ENCODE data around the gene ABHD17A.

The ABHD17A gene

DNA sequence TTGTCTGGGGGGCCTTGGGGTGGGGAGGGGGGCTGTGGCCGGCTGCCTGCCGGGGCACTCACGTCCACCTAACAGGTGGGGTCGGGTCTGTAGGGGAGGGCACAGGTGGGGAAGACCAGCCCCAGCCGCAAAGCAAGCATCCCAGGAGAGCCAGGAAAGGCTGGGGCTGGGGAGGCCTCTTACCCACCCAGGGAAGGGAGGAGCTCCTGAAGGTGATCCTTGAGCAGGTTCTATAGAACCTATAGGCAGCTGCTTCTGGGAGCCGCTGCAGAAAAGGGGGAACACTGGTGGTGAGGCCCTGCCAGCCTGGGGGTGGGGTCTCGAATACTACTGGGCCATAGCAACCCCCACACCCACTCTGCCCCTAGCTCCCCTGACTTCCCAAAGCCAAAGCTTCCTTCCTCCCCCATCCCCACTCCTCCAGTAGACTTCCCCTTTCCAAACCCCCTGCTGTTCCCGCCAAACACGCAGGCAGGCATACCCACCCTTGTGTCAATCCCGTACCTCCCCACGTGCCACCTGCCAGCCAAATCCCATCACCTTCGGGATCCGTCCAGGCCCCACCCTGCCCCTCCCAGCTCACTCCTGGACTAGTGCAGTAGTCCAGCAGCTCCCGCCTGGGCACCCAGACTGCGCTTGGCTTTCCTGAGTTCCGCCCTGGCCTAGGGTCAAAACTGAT lies 27.5 kb downstream of the ABHD17A start:
- DNase-seq: no peak
- Histone ChIP-seq H3K4me3 (ENCODE audit: low read length) (peak overlapping the region; percentile 75; the same call in 1 of the 2 replicates), H3K4me2 (ENCODE audit: low read depth, low read length) (peak overlapping the region; percentile 99), H3F3A (ENCODE audit: insufficient read depth, low read length) (peaks cover 41% of the 10 kb centered on the region), H3K9ac (ENCODE audit: low read length) (peak overlapping the region; percentile 80; the same call in 1 of the 2 replicates), H2AFZ (ENCODE audit: low read length) (no peak overlapping the region), H3K27me3 (replicated peaks; ENCODE audit: insufficient read depth, low read length) (no peaks in the 10 kb centered on the region), H3K9me3 (replicated peaks; ENCODE audit: insufficient read depth, low read length) (no peaks in the 10 kb centered on the region), H3K36me3 (replicated peaks; ENCODE audit: insufficient read depth, low read length) (no peaks in the 10 kb centered on the region), H3K4me1 (ENCODE audit: low read length) (peaks cover 41% of the 10 kb centered on the region), H3K79me2 (ENCODE audit: low read length) (peaks cover 95% of the 10 kb centered on the region), H4K20me1 (ENCODE audit: insufficient read depth, low read length) (no peaks in the 10 kb centered on the region), H3K27ac (ENCODE audit: low read length) (peak overlapping the region; percentile 78; the same call in 1 of the 2 replicates), H3K9me2 (replicated peaks; ENCODE audit: insufficient read depth, low read length) (no peaks in the 10 kb centered on the region)
- TF ChIP-seq EZH2phosphoT487 (IDR thresholded peaks at IDR 0.05; ENCODE audit: low read length) (no peak), EZH2 (optimal IDR thresholded peaks at IDR 0.05; ENCODE audit: low read depth, low read length) (no peak)
- TF ChIP-seq, protein P1, sequence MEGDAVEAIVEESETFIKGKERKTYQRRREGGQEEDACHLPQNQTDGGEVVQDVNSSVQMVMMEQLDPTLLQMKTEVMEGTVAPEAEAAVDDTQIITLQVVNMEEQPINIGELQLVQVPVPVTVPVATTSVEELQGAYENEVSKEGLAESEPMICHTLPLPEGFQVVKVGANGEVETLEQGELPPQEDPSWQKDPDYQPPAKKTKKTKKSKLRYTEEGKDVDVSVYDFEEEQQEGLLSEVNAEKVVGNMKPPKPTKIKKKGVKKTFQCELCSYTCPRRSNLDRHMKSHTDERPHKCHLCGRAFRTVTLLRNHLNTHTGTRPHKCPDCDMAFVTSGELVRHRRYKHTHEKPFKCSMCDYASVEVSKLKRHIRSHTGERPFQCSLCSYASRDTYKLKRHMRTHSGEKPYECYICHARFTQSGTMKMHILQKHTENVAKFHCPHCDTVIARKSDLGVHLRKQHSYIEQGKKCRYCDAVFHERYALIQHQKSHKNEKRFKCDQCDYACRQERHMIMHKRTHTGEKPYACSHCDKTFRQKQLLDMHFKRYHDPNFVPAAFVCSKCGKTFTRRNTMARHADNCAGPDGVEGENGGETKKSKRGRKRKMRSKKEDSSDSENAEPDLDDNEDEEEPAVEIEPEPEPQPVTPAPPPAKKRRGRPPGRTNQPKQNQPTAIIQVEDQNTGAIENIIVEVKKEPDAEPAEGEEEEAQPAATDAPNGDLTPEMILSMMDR (IDR thresholded peaks at IDR 0.05; ENCODE audit: low read length): no peak

- peaks cover 95% of the 10 kb centered on the region for H3K79me2 ChIP-seq (ENCODE audit: low read length)
- H3K4me3 ChIP-seq (ENCODE audit: low read length): peak overlapping the region; percentile 75
- peak overlapping the region; percentile 60 for H2AFZ ChIP-seq (ENCODE audit: low read length)
- H3K27ac ChIP-seq (ENCODE audit: low read length): peak overlapping the region; percentile 78
- no peaks in the 10 kb centered on the region for H3K27me3 ChIP-seq (replicated peaks; ENCODE audit: insufficient read depth, low read length)
- H4K20me1 ChIP-seq (ENCODE audit: insufficient read depth, low read length): no peaks in the 10 kb centered on the region
- no peaks in the 10 kb centered on the region for H3K36me3 ChIP-seq (replicated peaks; ENCODE audit: insufficient read depth, low read length)
- peaks cover 40% of the 10 kb centered on the region for H3K4me1 ChIP-seq (ENCODE audit: low read length)
- H3K9ac ChIP-seq (ENCODE audit: low read length): peak overlapping the region; percentile 80
- peak overlapping the region; percentile 99 for H3K4me2 ChIP-seq (ENCODE audit: low read depth, low read length)
- H3F3A ChIP-seq (ENCODE audit: insufficient read depth, low read length): peaks cover 37% of the 10 kb centered on the region
- TF ChIP-seq EZH2 (optimal IDR thresholded peaks at IDR 0.05; ENCODE audit: low read depth, low read length) (no peak), EZH2phosphoT487 (IDR thresholded peaks at IDR 0.05; ENCODE audit: low read length) (no peak)
- TF ChIP-seq, protein P1 (IDR thresholded peaks at IDR 0.05; ENCODE audit: low read length): no peak
- H3K9me2 ChIP-seq (replicated peaks; ENCODE audit: insufficient read depth, low read length): no peaks in the 10 kb centered on the region
- DNase-seq: peak; percentile 82
- no peaks in the 10 kb centered on the region for H3K9me3 ChIP-seq (replicated peaks; ENCODE audit: insufficient read depth, low read length)
Measured at GRCh38 chr19:1856698-1857603, 28.3 kb downstream of the ABHD17A start.

DNA sequence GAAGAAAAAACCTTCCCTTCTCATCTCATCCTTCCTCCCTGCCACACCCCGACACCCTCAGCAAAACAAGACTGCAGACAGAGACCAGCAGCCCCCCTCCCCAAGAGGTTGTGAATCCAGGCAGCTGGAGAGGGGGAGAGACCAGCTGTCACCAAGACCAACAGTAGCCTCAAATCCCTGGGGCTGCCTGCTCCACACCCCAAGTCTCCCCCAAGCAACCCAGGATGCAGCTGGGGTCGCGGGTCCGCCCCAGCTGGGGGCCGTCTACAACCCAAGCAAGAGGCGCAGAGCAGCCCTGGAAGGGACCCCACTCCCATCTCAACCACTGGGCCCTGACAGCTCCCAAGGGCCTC lies 29.0 kb downstream of the ABHD17A start:
- Histone ChIP-seq H3K9me3 (replicated peaks; ENCODE audit: insufficient read depth, low read length) (no peaks in the 10 kb centered on the region), H3K27me3 (replicated peaks; ENCODE audit: insufficient read depth, low read length) (no peaks in the 10 kb centered on the region), H3K4me3 (ENCODE audit: low read length) (peak overlapping the region; percentile 75), H3K4me1 (ENCODE audit: low read length) (peaks cover 35% of the 10 kb centered on the region), H3K4me2 (ENCODE audit: low read depth, low read length) (peak overlapping the region; percentile 99), H3K79me2 (ENCODE audit: low read length) (peaks cover 90% of the 10 kb centered on the region), H3F3A (ENCODE audit: insufficient read depth, low read length) (peaks cover 37% of the 10 kb centered on the region), H3K27ac (ENCODE audit: low read length) (peak overlapping the region; percentile 78), H3K9me2 (replicated peaks; ENCODE audit: insufficient read depth, low read length) (no peaks in the 10 kb centered on the region), H3K9ac (ENCODE audit: low read length) (peak overlapping the region; percentile 80), H3K36me3 (replicated peaks; ENCODE audit: insufficient read depth, low read length) (no peaks in the 10 kb centered on the region), H2AFZ (ENCODE audit: low read length) (peak overlapping the region; percentile 60), H4K20me1 (ENCODE audit: insufficient read depth, low read length) (no peaks in the 10 kb centered on the region)
- no peak for DNase-seq
- TF ChIP-seq EZH2 (optimal IDR thresholded peaks at IDR 0.05; ENCODE audit: low read depth, low read length) (no peak), EZH2phosphoT487 (IDR thresholded peaks at IDR 0.05; ENCODE audit: low read length) (no peak)
- TF ChIP-seq, protein P1 (IDR thresholded peaks at IDR 0.05; ENCODE audit: low read length): no peak
